Vagina (tissue), 2 donors: ENCODE data around the gene CCDC74A. TPM values are rescaled to one million over a fixed set of nuclear protein-coding genes. Genes with fewer than 3 reads are reported as not detected.
A peak's percentile ranks its signal among the peaks of the same experiment; 100 is the strongest.
"Not testable (repeated sequence)": the region's sequence is repeated elsewhere in the genome, so short reads cannot be mapped to it uniquely, and the experiment has no call there.

Experiments used
- DNase-seq, 2 donors: peaks; one replicate each; pipeline ENCODE4 v3.0.0-alpha.2; 2017; ENCODE audit errors: extremely low spot score in 2 of 2
- H3K27ac ChIP-seq: fragments of 200-600 bp; sonication (generic); one replicate; pipeline ENCODE4 v1.5.1; 2019
- H3K27me3 ChIP-seq: fragments of 200-600 bp; sonication (generic); one replicate; pipeline ENCODE4 v1.5.1; 2019
- H3K36me3 ChIP-seq, 2 donors: fragments of 200-600 bp; sonication (generic); one replicate each; pipeline ENCODE4 v1.5.1; 2017 to 2019
- H3K4me1 ChIP-seq: fragments of 200-600 bp; sonication (generic); one replicate; pipeline ENCODE4 v1.5.1; 2019
- H3K4me3 ChIP-seq, 2 donors: fragments of 200-600 bp; sonication (generic); 1 replicate in 1 of 2; 2 replicates in 1 of 2; pipeline ENCODE4 v1.5.1; 2016 to 2019
- H3K9me3 ChIP-seq: fragments of 200-600 bp; sonication (generic); one replicate; pipeline ENCODE4 v1.5.1; 2019
- intact Hi-C: fragments of 100-400 bp; cut with DNase I; formaldehyde crosslinking; loops from one replicate; pipeline ENCODE4 v1.15.1; 2023
- total RNA-seq: library from RNA; depleted of rRNA; stranded (reverse); fragments of >200 nt; gene quantifications from one replicate; pipeline ENCODE4 v1.2.3, GENCODE V29; 2016

Gene CCDC74A
- 10.8 TPM for total RNA-seq

DNA sequence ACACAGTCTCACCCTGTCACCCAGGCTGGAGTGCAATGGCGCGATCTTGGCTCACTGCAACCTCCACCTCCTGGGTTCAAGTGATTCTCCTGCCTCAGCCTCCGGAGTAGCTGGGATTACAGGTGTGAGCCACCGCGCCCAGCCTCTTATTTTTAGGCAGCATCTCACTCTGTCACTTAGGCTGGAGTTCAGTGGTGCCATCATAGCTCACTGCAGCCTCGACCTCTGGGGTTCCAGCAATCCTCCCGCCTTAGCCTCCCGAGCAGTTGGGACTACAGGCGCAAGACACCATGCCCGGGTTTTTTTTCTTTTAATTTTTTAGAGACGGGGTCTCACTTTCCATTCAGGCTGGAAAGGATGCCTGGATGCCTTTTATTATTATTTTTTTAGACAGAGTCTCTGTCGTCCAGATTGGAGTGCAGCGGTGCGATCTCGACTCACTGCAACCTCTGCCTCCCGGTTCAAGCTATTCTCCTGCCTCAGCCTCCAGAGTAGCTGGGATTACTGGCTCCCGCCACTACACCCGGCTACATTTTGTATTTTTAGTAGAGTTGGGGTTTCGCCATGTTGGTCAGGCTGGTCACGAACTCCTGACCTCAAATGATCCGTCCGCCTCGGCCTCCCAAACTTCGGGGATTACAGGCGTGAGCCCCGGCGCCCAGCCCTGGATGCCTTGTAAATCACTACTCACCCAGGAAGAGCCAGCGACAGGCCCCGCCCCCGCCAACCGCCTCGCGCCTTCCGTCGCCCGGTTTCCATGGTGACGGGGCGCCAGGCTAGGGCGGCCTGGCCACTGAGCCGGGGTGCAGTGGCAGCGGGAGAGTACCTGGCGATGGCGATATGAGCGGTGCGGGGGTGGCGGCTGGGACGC lies at the start of gene CCDC74A:
CCDC74A (plus strand) TSS at position 758 of the 871 bp plus-strand sequence; CDS start at position 841, 83 bp downstream.
- H3K36me3 ChIP-seq, H3K9me3 ChIP-seq, intact Hi-C loops, H3K4me1 ChIP-seq, H3K27me3 ChIP-seq: not testable (repeated sequence)
- Histone ChIP-seq H3K27ac (peak within 1 kb of the TSS; percentile 24), H3K4me3 (peak within 1 kb of the TSS; percentile 38 to 53)
- DNase-seq, result peak; percentile 19 to 54

- H3K36me3 ChIP-seq, intact Hi-C loops, H3K4me1 ChIP-seq, H3K4me3 ChIP-seq, H3K27me3 ChIP-seq, H3K27ac ChIP-seq, DNase-seq, H3K9me3 ChIP-seq: not testable (repeated sequence)
Observed at GRCh38 chr2:131478074-131478849, 49.4 kb upstream of the CCDC74A start.

DNA sequence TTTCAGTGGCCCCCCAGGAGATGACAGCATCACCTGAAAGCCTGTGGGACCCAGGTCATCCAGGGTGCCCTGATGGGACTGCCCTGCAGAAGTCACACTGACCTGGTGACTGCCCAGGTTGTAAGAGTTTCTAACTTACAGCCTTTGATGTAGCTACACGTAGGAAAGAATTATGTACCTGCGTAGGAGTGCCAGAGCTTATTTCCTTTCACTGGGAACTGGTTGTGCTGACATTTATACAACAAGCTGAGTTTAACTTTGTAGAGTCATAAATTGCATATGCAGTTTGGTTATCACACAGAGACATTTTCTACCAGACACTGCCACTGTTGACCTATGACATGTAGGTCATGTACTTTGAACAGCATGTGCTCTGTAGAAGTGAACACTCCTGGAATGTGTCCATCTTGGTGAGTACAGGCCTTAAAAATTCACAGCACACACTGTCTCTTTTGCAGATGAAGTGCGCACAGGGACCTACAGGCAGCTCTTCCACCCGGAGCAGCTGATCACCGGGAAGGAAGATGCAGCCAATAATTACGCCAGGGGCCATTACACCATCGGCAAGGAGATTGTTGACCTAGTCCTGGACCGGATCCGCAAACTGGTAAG lies 48.7 kb upstream of the CCDC74A start:
- DNase-seq, intact Hi-C loops, H3K36me3 ChIP-seq, H3K4me1 ChIP-seq, H3K27ac ChIP-seq, H3K27me3 ChIP-seq, H3K9me3 ChIP-seq, H3K4me3 ChIP-seq: not testable (repeated sequence)

DNA sequence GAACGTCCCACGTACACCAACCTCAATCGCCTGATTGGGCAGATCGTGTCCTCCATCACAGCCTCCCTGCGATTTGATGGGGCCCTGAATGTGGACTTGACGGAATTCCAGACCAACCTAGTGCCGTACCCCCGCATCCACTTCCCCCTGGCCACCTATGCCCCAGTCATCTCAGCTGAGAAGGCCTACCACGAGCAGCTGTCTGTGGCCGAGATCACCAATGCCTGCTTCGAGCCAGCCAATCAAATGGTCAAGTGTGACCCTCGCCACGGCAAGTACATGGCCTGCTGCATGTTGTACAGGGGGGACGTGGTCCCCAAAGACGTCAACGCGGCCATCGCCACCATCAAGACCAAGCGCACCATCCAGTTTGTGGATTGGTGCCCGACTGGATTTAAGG lies 47.3 kb upstream of the CCDC74A start:
- DNase-seq, H3K4me3 ChIP-seq, H3K27me3 ChIP-seq, H3K4me1 ChIP-seq, H3K27ac ChIP-seq, H3K9me3 ChIP-seq, intact Hi-C loops, H3K36me3 ChIP-seq: not testable (repeated sequence)

DNA sequence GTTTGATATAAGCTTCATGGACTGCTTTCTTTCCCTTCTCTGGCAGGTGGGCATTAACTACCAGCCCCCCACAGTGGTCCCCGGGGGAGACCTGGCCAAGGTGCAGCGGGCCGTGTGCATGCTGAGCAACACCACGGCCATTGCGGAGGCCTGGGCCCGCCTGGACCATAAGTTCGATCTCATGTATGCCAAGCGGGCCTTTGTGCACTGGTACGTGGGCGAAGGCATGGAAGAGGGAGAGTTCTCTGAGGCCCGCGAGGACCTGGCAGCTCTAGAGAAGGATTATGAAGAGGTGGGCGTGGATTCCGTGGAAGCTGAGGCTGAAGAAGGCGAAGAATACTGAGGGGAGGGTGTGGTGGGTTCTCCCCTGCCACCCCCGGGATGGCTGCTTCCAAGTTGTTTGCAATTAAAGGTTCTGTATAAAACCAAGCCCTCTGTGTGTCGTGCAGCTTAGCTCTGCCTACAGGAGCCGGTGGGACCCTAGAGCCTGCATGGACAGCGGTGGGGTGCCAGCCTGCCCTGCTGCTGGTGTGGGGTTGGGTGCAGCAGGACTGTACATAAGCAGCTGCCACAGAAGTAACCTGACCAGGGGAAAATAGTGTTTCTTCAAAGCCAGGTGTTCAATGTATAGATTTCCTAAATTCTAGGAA lies 45.1 kb upstream of the CCDC74A start:
- H3K4me3 ChIP-seq, H3K36me3 ChIP-seq, H3K27me3 ChIP-seq, H3K27ac ChIP-seq, intact Hi-C loops, H3K4me1 ChIP-seq, H3K9me3 ChIP-seq, DNase-seq: not testable (repeated sequence)

- H3K27me3 ChIP-seq, H3K4me1 ChIP-seq, H3K9me3 ChIP-seq, DNase-seq, H3K4me3 ChIP-seq, H3K36me3 ChIP-seq, H3K27ac ChIP-seq, intact Hi-C loops: not testable (repeated sequence)
Observed at GRCh38 chr2:131483981-131484820, 43.5 kb upstream of the CCDC74A start.

- not testable (repeated sequence) for H3K36me3 ChIP-seq
Observed at GRCh38 chr2:131484906-131485460, 42.7 kb upstream of the CCDC74A start.

GRCh38 chr2:131486201-131486902 lies 41.3 kb upstream of the CCDC74A start:
- intact Hi-C loops, result loop anchor here (5.0 kb wide), 1 partner anchor 1299 kb away; no protein-coding TSS in a partner anchor

More at GRCh38 chr2:131484906-131485460, 42.7 kb upstream of the CCDC74A start:
- H3K4me3 ChIP-seq, H3K9me3 ChIP-seq, DNase-seq, H3K27ac ChIP-seq, H3K4me1 ChIP-seq, H3K27me3 ChIP-seq: not testable (repeated sequence)
- intact Hi-C loops, result loop anchor here (5.0 kb wide), 1 partner anchor 1298 kb away; no protein-coding TSS in a partner anchor

More at GRCh38 chr2:131486201-131486902, 41.3 kb upstream of the CCDC74A start:
- DNase-seq, H3K9me3 ChIP-seq, H3K27ac ChIP-seq, H3K27me3 ChIP-seq, H3K4me3 ChIP-seq, H3K36me3 ChIP-seq: not testable (repeated sequence)
- H3K4me1 ChIP-seq, result peaks cover 20% of the 10 kb centered on the region
